NB4 (cell line): ENCODE data around the gene SPON1.

Experiments
- DNase-seq: peaks from one replicate; pipeline ENCODE4 v3.0.0; 2010; ENCODE audit warnings: low read depth
- H3K4me3 ChIP-seq: one replicate; pipeline ENCODE4 v1.5.1; 2011; ENCODE audit warnings: mild to moderate bottlenecking, low read depth, low read length, moderate library complexity
- MYC ChIP-seq: IDR thresholded peaks from 2 replicates; pipeline ENCODE4 v1.6.1; 2011; ENCODE audit warnings: low read depth, low read length
- POLR2A ChIP-seq: IDR thresholded peaks from 2 replicates; pipeline ENCODE4 v1.6.1; 2011; ENCODE audit warnings: mild to moderate bottlenecking; ENCODE audit not compliant: insufficient read length; ENCODE audit errors: extremely low read depth
- TF ChIP-seq, protein P1 (sequence below): IDR thresholded peaks from one replicate; pipeline ENCODE4 v1.5.1; 2012; ENCODE audit warnings: low read depth, low read length
- TF ChIP-seq, protein P2 (sequence below): IDR thresholded peaks from 2 replicates; pipeline ENCODE4 v1.6.1; 2011; ENCODE audit warnings: low read depth, low read length

The SPON1 gene

GRCh38 chr11:14102766-14103165 lies 140.2 kb downstream of the SPON1 start:
- H3K4me3 ChIP-seq, result no peak overlapping the region
- TF ChIP-seq, protein P1, sequence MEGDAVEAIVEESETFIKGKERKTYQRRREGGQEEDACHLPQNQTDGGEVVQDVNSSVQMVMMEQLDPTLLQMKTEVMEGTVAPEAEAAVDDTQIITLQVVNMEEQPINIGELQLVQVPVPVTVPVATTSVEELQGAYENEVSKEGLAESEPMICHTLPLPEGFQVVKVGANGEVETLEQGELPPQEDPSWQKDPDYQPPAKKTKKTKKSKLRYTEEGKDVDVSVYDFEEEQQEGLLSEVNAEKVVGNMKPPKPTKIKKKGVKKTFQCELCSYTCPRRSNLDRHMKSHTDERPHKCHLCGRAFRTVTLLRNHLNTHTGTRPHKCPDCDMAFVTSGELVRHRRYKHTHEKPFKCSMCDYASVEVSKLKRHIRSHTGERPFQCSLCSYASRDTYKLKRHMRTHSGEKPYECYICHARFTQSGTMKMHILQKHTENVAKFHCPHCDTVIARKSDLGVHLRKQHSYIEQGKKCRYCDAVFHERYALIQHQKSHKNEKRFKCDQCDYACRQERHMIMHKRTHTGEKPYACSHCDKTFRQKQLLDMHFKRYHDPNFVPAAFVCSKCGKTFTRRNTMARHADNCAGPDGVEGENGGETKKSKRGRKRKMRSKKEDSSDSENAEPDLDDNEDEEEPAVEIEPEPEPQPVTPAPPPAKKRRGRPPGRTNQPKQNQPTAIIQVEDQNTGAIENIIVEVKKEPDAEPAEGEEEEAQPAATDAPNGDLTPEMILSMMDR, result no peak
- TF ChIP-seq MYC (no peak), POLR2A (no peak)
- TF ChIP-seq, protein P2, sequence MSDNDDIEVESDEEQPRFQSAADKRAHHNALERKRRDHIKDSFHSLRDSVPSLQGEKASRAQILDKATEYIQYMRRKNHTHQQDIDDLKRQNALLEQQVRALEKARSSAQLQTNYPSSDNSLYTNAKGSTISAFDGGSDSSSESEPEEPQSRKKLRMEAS, result no peak
- DNase-seq, result no peak

- H3K4me3 ChIP-seq, result no peak overlapping the region
- TF ChIP-seq, protein P1, result no peak
- no peak for TF ChIP-seq MYC
- no peak for DNase-seq
These were observed 142.9 kb downstream of the SPON1 start for GRCh38 chr11:14105446-14105845.

- no peak for TF ChIP-seq MYC
- TF ChIP-seq, protein P1, result no peak
- TF ChIP-seq, protein P2, result no peak
- no peak for DNase-seq
- H3K4me3 ChIP-seq, result no peak overlapping the region
These were observed 144.0 kb downstream of the SPON1 start for GRCh38 chr11:14106303-14107049.

- TF ChIP-seq MYC (no peak), POLR2A (no peak)
- TF ChIP-seq, protein P1, result no peak
- TF ChIP-seq, protein P2, result no peak
- no peak overlapping the region for H3K4me3 ChIP-seq
- no peak for DNase-seq
These were observed 144.5 kb downstream of the SPON1 start for GRCh38 chr11:14107050-14107430.

GRCh38 chr11:14109742-14110141 lies 147.2 kb downstream of the SPON1 start:
- TF ChIP-seq, protein P1, result no peak
- TF ChIP-seq MYC, result no peak
- no peak for TF ChIP-seq POLR2A
- TF ChIP-seq, protein P2, result no peak
- no peak overlapping the region for H3K4me3 ChIP-seq
- no peak for DNase-seq

GRCh38 chr11:14110629-14111028 lies 148.1 kb downstream of the SPON1 start:
- no peak overlapping the region for H3K4me3 ChIP-seq
- TF ChIP-seq MYC (no peak), POLR2A (no peak)
- TF ChIP-seq, protein P2, result no peak
- TF ChIP-seq, protein P1, result no peak
- DNase-seq, result no peak
